GM12865 (cell line): ENCODE results near the gene KAT8.

ENCODE experiments used
- DNase-seq: peaks from one replicate; pipeline ENCODE4 v3.0.0; 2010; ENCODE audit warnings: low read depth
- H3K4me3 ChIP-seq: 2 replicates; pipeline ENCODE4 v1.5.1; 2011; ENCODE audit warnings: mild to moderate bottlenecking, low read depth, low read length, control low read depth
- CTCF ChIP-seq: IDR thresholded peaks from 2 replicates; pipeline ENCODE4 v1.5.1; 2011; ENCODE audit warnings: low read length, control low read depth, low read depth, inconsistent platforms; ENCODE audit not compliant: insufficient read depth; ENCODE audit errors: missing control alignments

KAT8 gene

GRCh38 chr16:31080756-31081419 lies 36.6 kb upstream of the KAT8 start:
- no peak overlapping the region for H3K4me3 ChIP-seq
- no peak for DNase-seq
- no peak for TF ChIP-seq CTCF

GRCh38 chr16:31081428-31082351 lies 35.8 kb upstream of the KAT8 start:
- DNase-seq, result no peak
- no peak for TF ChIP-seq CTCF
- no peak overlapping the region for H3K4me3 ChIP-seq

GRCh38 chr16:31082368-31083045 lies 35.0 kb upstream of the KAT8 start:
- DNase-seq, result no peak
- TF ChIP-seq CTCF, result no peak
- H3K4me3 ChIP-seq, result no peak overlapping the region

- TF ChIP-seq CTCF, result no peak
- no peak for DNase-seq
- no peak overlapping the region for H3K4me3 ChIP-seq
These were observed 34.4 kb upstream of the KAT8 start for GRCh38 chr16:31083081-31083480.

GRCh38 chr16:31083556-31083955 lies 33.9 kb upstream of the KAT8 start:
- no peak for TF ChIP-seq CTCF
- H3K4me3 ChIP-seq, result no peak overlapping the region
- DNase-seq, result no peak

- TF ChIP-seq CTCF, result no peak
- no peak overlapping the region for H3K4me3 ChIP-seq
- DNase-seq, result no peak
These were observed 33.5 kb upstream of the KAT8 start for GRCh38 chr16:31083981-31084380.
